Choroid plexus epithelial cell (primary cell): ENCODE results near the gene CC2D1B.
"Not testable (repeated sequence)": the region's sequence is repeated elsewhere in the genome, so short reads cannot be mapped to it uniquely, and the experiment has no call there.

Experiments
- DNase-seq: peaks from one replicate; pipeline ENCODE4 v3.0.0-alpha.2; 2010; ENCODE audit warnings: low read depth
- H3K4me3 ChIP-seq: 2 replicates; pipeline ENCODE4 v1.5.1; 2011; ENCODE audit warnings: low read depth, mild to moderate bottlenecking, control low read depth, low read length, moderate library complexity
- CTCF ChIP-seq: conservative IDR thresholded peaks from 2 replicates; pipeline ENCODE4 v1.5.1; 2011; ENCODE audit warnings: low read depth, mild to moderate bottlenecking, control low read depth, inconsistent platforms, low read length, moderate library complexity

Gene CC2D1B

GRCh38 chr1:52403566-52404115 lies 37.6 kb upstream of the CC2D1B start:
- H3K4me3 ChIP-seq: peak overlapping the region; percentile 91
- TF ChIP-seq CTCF: no peak
- DNase-seq: peak; percentile 82

- H3K4me3 ChIP-seq: no peak overlapping the region
- TF ChIP-seq CTCF: no peak
- DNase-seq: no peak
Observed at GRCh38 chr1:52402860-52403240, 36.8 kb upstream of the CC2D1B start.

- no peak for TF ChIP-seq CTCF
- DNase-seq: no peak
- H3K4me3 ChIP-seq: no peak overlapping the region
Observed at GRCh38 chr1:52400131-52400530, 34.1 kb upstream of the CC2D1B start.

- no peak for TF ChIP-seq CTCF
- DNase-seq: no peak
- H3K4me3 ChIP-seq: no peak overlapping the region
Observed at GRCh38 chr1:52399629-52400028, 33.6 kb upstream of the CC2D1B start.

GRCh38 chr1:52393174-52393573 lies 27.2 kb upstream of the CC2D1B start:
- DNase-seq: no peak
- no peak for TF ChIP-seq CTCF
- H3K4me3 ChIP-seq: no peak overlapping the region

GRCh38 chr1:52386458-52386857 lies 20.5 kb upstream of the CC2D1B start:
- DNase-seq: no peak
- H3K4me3 ChIP-seq: no peak overlapping the region
- TF ChIP-seq CTCF: no peak

GRCh38 chr1:52385376-52385775 lies 19.4 kb upstream of the CC2D1B start:
- no peak for TF ChIP-seq CTCF
- H3K4me3 ChIP-seq: no peak overlapping the region
- no peak for DNase-seq

GRCh38 chr1:52369851-52370250 lies 3.8 kb upstream of the CC2D1B start:
- DNase-seq, H3K4me3 ChIP-seq: not testable (repeated sequence)
